Mesenchymal stem cell (in vitro differentiated cells and primary cell): ENCODE results near the gene TBX21.
"Not testable (repeated sequence)": the region's sequence is repeated elsewhere in the genome, so short reads cannot be mapped to it uniquely, and the experiment has no call there.

Experiments used
- DNase-seq: peaks from one replicate; pipeline ENCODE4 v3.0.0-alpha.2; 2013
- H2AFZ ChIP-seq: one replicate; pipeline ENCODE4 v1.6.1; 2013; ENCODE audit warnings: low read depth, mild to moderate bottlenecking, control low read depth, inconsistent platforms, low read length, moderate library complexity
- H2AK5ac ChIP-seq: 2 replicates; pipeline ENCODE4 v1.6.1; 2013; ENCODE audit warnings: low read length, moderate library complexity, mild to moderate bottlenecking, inconsistent platforms; ENCODE audit not compliant: severe bottlenecking
- H2BK120ac ChIP-seq: one replicate; pipeline ENCODE4 v1.6.1; 2013; ENCODE audit warnings: low read depth, mild to moderate bottlenecking, inconsistent platforms, low read length, moderate library complexity
- H2BK12ac ChIP-seq, 2 experiments: one replicate each; pipeline ENCODE4 v1.6.1; 2013; ENCODE audit warnings: inconsistent platforms in 2 of 2, low read length in 2 of 2, mild to moderate bottlenecking in 2 of 2, moderate library complexity in 2 of 2, control low read depth in 1 of 2
- H2BK15ac ChIP-seq: one replicate; pipeline ENCODE4 v1.6.1; 2013; ENCODE audit warnings: mild to moderate bottlenecking, low read depth, inconsistent platforms; ENCODE audit not compliant: poor library complexity, severe bottlenecking
- H2BK5ac ChIP-seq: 2 replicates; pipeline ENCODE4 v1.6.1; 2013; ENCODE audit warnings: low read depth, mild to moderate bottlenecking, low read length, control low read depth, inconsistent platforms; ENCODE audit not compliant: poor library complexity, severe bottlenecking
- H3K14ac ChIP-seq, 2 experiments: one replicate each; pipeline ENCODE4 v1.6.1; 2013; ENCODE audit warnings: inconsistent platforms in 2 of 2, low read length in 2 of 2, control low read depth in 1 of 2, mild to moderate bottlenecking in 1 of 2, moderate library complexity in 1 of 2
- H3K18ac ChIP-seq, 2 experiments: one replicate each; pipeline ENCODE4 v1.6.1; 2013; ENCODE audit warnings: inconsistent platforms in 2 of 2, low read length in 2 of 2, control low read depth in 1 of 2, low read depth in 1 of 2, mild to moderate bottlenecking in 1 of 2
- H3K23ac ChIP-seq, 2 experiments: one replicate each; pipeline ENCODE4 v1.6.1; 2013; ENCODE audit warnings: inconsistent platforms in 2 of 2, low read length in 2 of 2, mild to moderate bottlenecking in 2 of 2, moderate library complexity in 2 of 2, control low read depth in 1 of 2
- H3K27ac ChIP-seq: 2 replicates; pipeline ENCODE4 v1.5.1; 2013; ENCODE audit warnings: mild to moderate bottlenecking, moderate library complexity, low read length, control low read depth, inconsistent platforms; ENCODE audit not compliant: poor library complexity, severe bottlenecking
- H3K27me3 ChIP-seq, 2 experiments: 2 replicates each; pipeline versions ENCODE4 v1.6.1 to v1.7.0; 2013; ENCODE audit warnings: low read length in 2 of 2, mild to moderate bottlenecking in 2 of 2, moderate library complexity in 2 of 2, control low read depth in 1 of 2, inconsistent platforms in 1 of 2; ENCODE audit not compliant: control insufficient read depth in 1 of 2, insufficient read depth in 1 of 2
- H3K36me3 ChIP-seq, 2 experiments: 2 replicates each; pipeline versions ENCODE4 v1.6.1 to v1.7.0; 2013; ENCODE audit warnings: low read length in 2 of 2, control low read depth in 1 of 2, inconsistent platforms in 1 of 2, low read depth in 1 of 2, mild to moderate bottlenecking in 1 of 2; ENCODE audit not compliant: insufficient read depth in 2 of 2, control insufficient read depth in 1 of 2
- H3K4ac ChIP-seq, 2 experiments: one replicate each; pipeline ENCODE4 v1.6.1; 2013; ENCODE audit warnings: inconsistent platforms in 2 of 2, low read length in 2 of 2, mild to moderate bottlenecking in 2 of 2, moderate library complexity in 2 of 2, control low read depth in 1 of 2, low read depth in 1 of 2
- H3K4me1 ChIP-seq: 2 replicates; pipeline ENCODE4 v1.6.1; 2013; ENCODE audit warnings: low read depth, low read length, control low read depth; ENCODE audit not compliant: control insufficient read depth, insufficient read depth
- H3K4me2 ChIP-seq: 2 replicates; pipeline ENCODE4 v1.6.1; 2013; ENCODE audit warnings: low read length, mild to moderate bottlenecking, inconsistent platforms; ENCODE audit not compliant: poor library complexity, severe bottlenecking
- H3K4me3 ChIP-seq, 2 experiments: 2 replicates each; pipeline versions ENCODE4 v1.5.1 to v1.7.0; 2013; ENCODE audit warnings: low read length in 2 of 2, mild to moderate bottlenecking in 2 of 2, control low read depth in 1 of 2, low read depth in 1 of 2; ENCODE audit not compliant: insufficient read depth in 1 of 2
- H3K79me1 ChIP-seq: replicated peaks from 2 replicates; pipeline ENCODE4 v1.6.1; 2013; ENCODE audit warnings: mild to moderate bottlenecking, control low read depth, low read length, inconsistent platforms; ENCODE audit not compliant: poor library complexity, severe bottlenecking
- H3K9ac ChIP-seq: 2 replicates; pipeline ENCODE4 v1.7.0; 2013; ENCODE audit warnings: mild to moderate bottlenecking, low read length, moderate library complexity
- H3K9me3 ChIP-seq: 2 replicates; pipeline ENCODE4 v1.7.0; 2013; ENCODE audit warnings: mild to moderate bottlenecking, low read length; ENCODE audit not compliant: control insufficient read depth
- H4K8ac ChIP-seq: one replicate; pipeline ENCODE4 v1.6.1; 2013; ENCODE audit warnings: inconsistent platforms, mild to moderate bottlenecking, low read length, moderate library complexity
- H4K91ac ChIP-seq: one replicate; pipeline ENCODE4 v1.6.1; 2013; ENCODE audit warnings: mild to moderate bottlenecking, low read length, inconsistent platforms
- WGBS: methylation state at CpG from one replicate; pipeline ENCODE4 v1.1.7; 2013; ENCODE audit warnings: mixed read lengths; 5-methylcytosine and 5-hydroxymethylcytosine counted together

The TBX21 gene

GRCh38 chr17:47762728-47763127, 29.7 kb downstream of the TBX21 start:
- Histone ChIP-seq H2BK15ac (no peak overlapping the region), H2BK120ac (no peak overlapping the region), H3K36me3 (no peaks in the 10 kb centered on the region), H4K8ac (no peak overlapping the region), H3K9ac (no peak overlapping the region), H2AK5ac (no peak overlapping the region), H4K91ac (no peak overlapping the region), H3K4me3 (no peak overlapping the region), H3K4me2 (no peak overlapping the region), H3K79me1 (no peaks in the 10 kb centered on the region), H2BK12ac (no peak overlapping the region), H2AFZ (no peak overlapping the region), H3K23ac (no peak overlapping the region), H3K4ac (no peak overlapping the region), H3K14ac (no peak overlapping the region), H3K4me1 (no peaks in the 10 kb centered on the region), H3K9me3 (peaks cover 39% of the 10 kb centered on the region), H3K27me3 (peaks cover 0 to 3% of the 10 kb centered on the region in 2 experiments), H3K27ac (no peak overlapping the region), H3K18ac (no peak overlapping the region), H2BK5ac (no peak overlapping the region)
- WGBS = 84% methylated on average over 2 of the region's 2 CpGs
- DNase-seq = no peak

- no peak for DNase-seq
- H3K14ac ChIP-seq = no peak overlapping the region
- H3K18ac ChIP-seq = no peak overlapping the region
- no peak overlapping the region for H2AFZ ChIP-seq
- H4K8ac ChIP-seq = no peak overlapping the region
- H3K4me3 ChIP-seq = no peak overlapping the region
- H3K4me2 ChIP-seq = no peak overlapping the region
- H3K79me1 ChIP-seq = no peaks in the 10 kb centered on the region
- H4K91ac ChIP-seq = no peak overlapping the region
- H2BK15ac ChIP-seq = no peak overlapping the region
- no peak overlapping the region for H3K27ac ChIP-seq
- no peaks in the 10 kb centered on the region for H3K4me1 ChIP-seq
- WGBS = 20% methylated on average over 1 of the region's 3 CpGs
- no peak overlapping the region for H2BK120ac ChIP-seq
- no peak overlapping the region for H3K9ac ChIP-seq
- H2BK5ac ChIP-seq = no peak overlapping the region
- no peaks in the 10 kb centered on the region for H3K36me3 ChIP-seq
- H2AK5ac ChIP-seq = no peak overlapping the region
- no peak overlapping the region for H3K4ac ChIP-seq
- H3K9me3 ChIP-seq = peaks cover 41% of the 10 kb centered on the region
- H3K23ac ChIP-seq = no peak overlapping the region
- H3K27me3 ChIP-seq = no peaks in the 10 kb centered on the region
- H2BK12ac ChIP-seq = no peak overlapping the region
Observed at GRCh38 chr17:47763913-47764582, 31.0 kb downstream of the TBX21 start.

GRCh38 chr17:47773649-47774048, 40.6 kb downstream of the TBX21 start:
- not testable (repeated sequence) for H3K14ac ChIP-seq, DNase-seq, H3K23ac ChIP-seq, H3K4me3 ChIP-seq, H3K27ac ChIP-seq, H2BK15ac ChIP-seq, H4K91ac ChIP-seq, H3K36me3 ChIP-seq, H2AFZ ChIP-seq, H2BK5ac ChIP-seq, H3K4ac ChIP-seq, H2BK12ac ChIP-seq, H2BK120ac ChIP-seq, H3K4me2 ChIP-seq, H3K18ac ChIP-seq, H4K8ac ChIP-seq, H3K4me1 ChIP-seq, H3K79me1 ChIP-seq, H2AK5ac ChIP-seq, H3K9ac ChIP-seq
- peaks cover 20 to 30% of the 10 kb centered on the region in 2 experiments for H3K27me3 ChIP-seq
- 95% methylated on average over 9 of the region's 9 CpGs for WGBS
- peaks cover 29% of the 10 kb centered on the region for H3K9me3 ChIP-seq

GRCh38 chr17:47774331-47774730, 41.3 kb downstream of the TBX21 start:
- H3K79me1 ChIP-seq = no peaks in the 10 kb centered on the region
- no peak overlapping the region for H2BK12ac ChIP-seq
- no peak overlapping the region for H4K91ac ChIP-seq
- no peaks in the 10 kb centered on the region for H3K36me3 ChIP-seq
- no peak for DNase-seq
- no peak overlapping the region for H3K23ac ChIP-seq
- H2BK15ac ChIP-seq = no peak overlapping the region
- no peaks in the 10 kb centered on the region for H3K4me1 ChIP-seq
- no peak overlapping the region for H3K4ac ChIP-seq
- peaks cover 22% of the 10 kb centered on the region for H3K9me3 ChIP-seq
- H2BK5ac ChIP-seq = no peak overlapping the region
- H3K14ac ChIP-seq = no peak overlapping the region
- no peak overlapping the region for H2AK5ac ChIP-seq
- no peak overlapping the region for H3K4me3 ChIP-seq
- H2AFZ ChIP-seq = no peak overlapping the region
- no peak overlapping the region for H3K27ac ChIP-seq
- 60% methylated on average over 4 of the region's 4 CpGs for WGBS
- H3K4me2 ChIP-seq = no peak overlapping the region
- no peak overlapping the region for H4K8ac ChIP-seq
- peaks cover 24 to 30% of the 10 kb centered on the region in 2 experiments for H3K27me3 ChIP-seq
- no peak overlapping the region for H3K9ac ChIP-seq
- no peak overlapping the region for H2BK120ac ChIP-seq
- no peak overlapping the region for H3K18ac ChIP-seq
